ENCODE results near the gene ZNHIT3.

DNA sequence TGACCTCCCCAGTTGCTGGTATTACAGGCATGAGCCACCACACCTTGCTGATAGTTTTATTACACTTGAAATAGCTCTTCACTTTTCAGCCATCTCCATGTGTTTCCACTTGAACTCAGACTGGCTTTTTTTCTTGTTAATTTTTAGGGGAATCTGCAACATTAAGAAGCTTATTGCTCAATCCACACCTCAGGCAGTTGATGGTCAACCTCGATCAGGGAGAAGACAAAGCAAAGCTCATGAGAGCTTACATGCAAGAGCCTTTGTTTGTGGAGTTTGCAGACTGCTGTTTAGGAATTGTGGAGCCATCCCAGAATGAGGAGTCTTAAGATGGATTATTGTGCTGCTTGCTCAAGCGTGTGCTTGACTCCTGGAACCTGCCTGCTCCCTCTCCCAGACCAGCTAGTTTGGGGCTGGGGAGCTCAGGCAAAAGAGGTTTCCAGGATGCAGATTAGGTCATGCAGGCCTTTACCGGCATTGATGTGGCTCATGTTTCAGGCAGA, 8.6 kb downstream of the ZNHIT3 start:
- no peak for TF ChIP-seq ZNF302 (CRISPR knock-in tag; IDR thresholded peaks at IDR 0.05)
- TF ChIP-seq SREBF2 (IDR thresholded peaks at IDR 0.05) = no peak
- no peak for TF ChIP-seq CEBPB (IDR thresholded peaks at IDR 0.05)
- TF ChIP-seq, protein P1, sequence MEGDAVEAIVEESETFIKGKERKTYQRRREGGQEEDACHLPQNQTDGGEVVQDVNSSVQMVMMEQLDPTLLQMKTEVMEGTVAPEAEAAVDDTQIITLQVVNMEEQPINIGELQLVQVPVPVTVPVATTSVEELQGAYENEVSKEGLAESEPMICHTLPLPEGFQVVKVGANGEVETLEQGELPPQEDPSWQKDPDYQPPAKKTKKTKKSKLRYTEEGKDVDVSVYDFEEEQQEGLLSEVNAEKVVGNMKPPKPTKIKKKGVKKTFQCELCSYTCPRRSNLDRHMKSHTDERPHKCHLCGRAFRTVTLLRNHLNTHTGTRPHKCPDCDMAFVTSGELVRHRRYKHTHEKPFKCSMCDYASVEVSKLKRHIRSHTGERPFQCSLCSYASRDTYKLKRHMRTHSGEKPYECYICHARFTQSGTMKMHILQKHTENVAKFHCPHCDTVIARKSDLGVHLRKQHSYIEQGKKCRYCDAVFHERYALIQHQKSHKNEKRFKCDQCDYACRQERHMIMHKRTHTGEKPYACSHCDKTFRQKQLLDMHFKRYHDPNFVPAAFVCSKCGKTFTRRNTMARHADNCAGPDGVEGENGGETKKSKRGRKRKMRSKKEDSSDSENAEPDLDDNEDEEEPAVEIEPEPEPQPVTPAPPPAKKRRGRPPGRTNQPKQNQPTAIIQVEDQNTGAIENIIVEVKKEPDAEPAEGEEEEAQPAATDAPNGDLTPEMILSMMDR (IDR thresholded peaks at IDR 0.05) = no peak
- TF ChIP-seq RAD21 (conservative IDR thresholded peaks at IDR 0.05 in 1 of 2, IDR thresholded peaks at IDR 0.05 in 1 of 2) = no peak
- no peak for TF ChIP-seq NFE2L2 (conservative IDR thresholded peaks at IDR 0.05; ENCODE audit: low read length)
- TF ChIP-seq, protein P2, sequence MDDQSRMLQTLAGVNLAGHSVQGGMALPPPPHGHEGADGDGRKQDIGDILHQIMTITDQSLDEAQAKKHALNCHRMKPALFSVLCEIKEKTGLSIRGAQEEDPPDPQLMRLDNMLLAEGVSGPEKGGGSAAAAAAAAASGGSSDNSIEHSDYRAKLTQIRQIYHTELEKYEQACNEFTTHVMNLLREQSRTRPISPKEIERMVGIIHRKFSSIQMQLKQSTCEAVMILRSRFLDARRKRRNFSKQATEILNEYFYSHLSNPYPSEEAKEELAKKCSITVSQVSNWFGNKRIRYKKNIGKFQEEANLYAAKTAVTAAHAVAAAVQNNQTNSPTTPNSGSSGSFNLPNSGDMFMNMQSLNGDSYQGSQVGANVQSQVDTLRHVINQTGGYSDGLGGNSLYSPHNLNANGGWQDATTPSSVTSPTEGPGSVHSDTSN (IDR thresholded peaks at IDR 0.05) = no peak
- no peak for TF ChIP-seq CHD2 (IDR thresholded peaks at IDR 0.05; ENCODE audit: low read length, partially characterized antibody)
- no peak for TF ChIP-seq POLR2A (IDR thresholded peaks at IDR 0.05; ENCODE audit: low read length)
- TF ChIP-seq REST (IDR thresholded peaks at IDR 0.05) = no peak
